ENCODE measurements around the gene KRTAP2-2. TPM values are rescaled to one million over a fixed set of nuclear protein-coding genes. Genes with fewer than 3 reads are reported as not detected.
"Not testable (repeated sequence)": the region's sequence is repeated elsewhere in the genome, so short reads cannot be mapped to it uniquely, and the experiment has no call there.

Gene KRTAP2-2
- total RNA-seq, 1 experiment from 2014 or later: not detected

DNA sequence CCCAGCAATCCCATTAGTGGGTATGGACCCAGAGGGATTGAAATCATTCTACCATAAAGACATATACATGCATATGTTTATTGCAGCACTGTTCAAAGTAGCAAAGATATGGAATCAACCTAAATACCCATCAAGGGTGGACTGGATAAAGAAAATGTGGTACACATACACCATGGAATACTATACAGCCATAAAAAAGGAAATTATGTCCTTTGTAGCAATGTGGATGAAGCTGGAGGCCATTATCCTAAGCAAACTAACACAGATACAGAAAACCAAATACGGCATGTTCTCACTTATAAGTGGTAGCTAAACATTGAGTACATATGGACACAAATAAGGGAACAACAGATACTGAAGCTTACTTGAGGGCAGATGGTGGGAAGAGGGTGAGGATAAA lies 2.5 kb upstream of the KRTAP2-2 start:
- TF ChIP-seq, protein P1, sequence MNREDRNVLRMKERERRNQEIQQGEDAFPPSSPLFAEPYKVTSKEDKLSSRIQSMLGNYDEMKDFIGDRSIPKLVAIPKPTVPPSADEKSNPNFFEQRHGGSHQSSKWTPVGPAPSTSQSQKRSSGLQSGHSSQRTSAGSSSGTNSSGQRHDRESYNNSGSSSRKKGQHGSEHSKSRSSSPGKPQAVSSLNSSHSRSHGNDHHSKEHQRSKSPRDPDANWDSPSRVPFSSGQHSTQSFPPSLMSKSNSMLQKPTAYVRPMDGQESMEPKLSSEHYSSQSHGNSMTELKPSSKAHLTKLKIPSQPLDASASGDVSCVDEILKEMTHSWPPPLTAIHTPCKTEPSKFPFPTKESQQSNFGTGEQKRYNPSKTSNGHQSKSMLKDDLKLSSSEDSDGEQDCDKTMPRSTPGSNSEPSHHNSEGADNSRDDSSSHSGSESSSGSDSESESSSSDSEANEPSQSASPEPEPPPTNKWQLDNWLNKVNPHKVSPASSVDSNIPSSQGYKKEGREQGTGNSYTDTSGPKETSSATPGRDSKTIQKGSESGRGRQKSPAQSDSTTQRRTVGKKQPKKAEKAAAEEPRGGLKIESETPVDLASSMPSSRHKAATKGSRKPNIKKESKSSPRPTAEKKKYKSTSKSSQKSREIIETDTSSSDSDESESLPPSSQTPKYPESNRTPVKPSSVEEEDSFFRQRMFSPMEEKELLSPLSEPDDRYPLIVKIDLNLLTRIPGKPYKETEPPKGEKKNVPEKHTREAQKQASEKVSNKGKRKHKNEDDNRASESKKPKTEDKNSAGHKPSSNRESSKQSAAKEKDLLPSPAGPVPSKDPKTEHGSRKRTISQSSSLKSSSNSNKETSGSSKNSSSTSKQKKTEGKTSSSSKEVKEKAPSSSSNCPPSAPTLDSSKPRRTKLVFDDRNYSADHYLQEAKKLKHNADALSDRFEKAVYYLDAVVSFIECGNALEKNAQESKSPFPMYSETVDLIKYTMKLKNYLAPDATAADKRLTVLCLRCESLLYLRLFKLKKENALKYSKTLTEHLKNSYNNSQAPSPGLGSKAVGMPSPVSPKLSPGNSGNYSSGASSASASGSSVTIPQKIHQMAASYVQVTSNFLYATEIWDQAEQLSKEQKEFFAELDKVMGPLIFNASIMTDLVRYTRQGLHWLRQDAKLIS (CRISPR knock-in tag; IDR thresholded peaks at IDR 0.05; ENCODE audit: borderline replicate concordance): no peak
- TF ChIP-seq NFATC4 (CRISPR knock-in tag; IDR thresholded peaks at IDR 0.05) (no peak), JUN (CRISPR knock-in tag; IDR thresholded peaks at IDR 0.05) (no peak), TEAD1 (CRISPR knock-in tag; IDR thresholded peaks at IDR 0.05) (no peak), FOXJ3 (CRISPR knock-in tag; IDR thresholded peaks at IDR 0.05; ENCODE audit: borderline replicate concordance) (no peak), TCF7 (CRISPR knock-in tag; IDR thresholded peaks at IDR 0.05; ENCODE audit: low read depth) (no peak), EMX1 (CRISPR knock-in tag; IDR thresholded peaks at IDR 0.05) (no peak), GRHL2 (CRISPR knock-in tag; IDR thresholded peaks at IDR 0.05; ENCODE audit: insufficient replicate concordance, severe bottlenecking) (no peak), ZNF416 (CRISPR knock-in tag; IDR thresholded peaks at IDR 0.05) (no peak), SMAD3 (CRISPR knock-in tag; IDR thresholded peaks at IDR 0.05; ENCODE audit: borderline replicate concordance) (no peak), ELF4 (CRISPR knock-in tag; IDR thresholded peaks at IDR 0.05; ENCODE audit: low read depth) (no peak), OVOL2 (CRISPR knock-in tag; IDR thresholded peaks at IDR 0.05; ENCODE audit: borderline replicate concordance) (no peak)
- TF ChIP-seq, protein P2, sequence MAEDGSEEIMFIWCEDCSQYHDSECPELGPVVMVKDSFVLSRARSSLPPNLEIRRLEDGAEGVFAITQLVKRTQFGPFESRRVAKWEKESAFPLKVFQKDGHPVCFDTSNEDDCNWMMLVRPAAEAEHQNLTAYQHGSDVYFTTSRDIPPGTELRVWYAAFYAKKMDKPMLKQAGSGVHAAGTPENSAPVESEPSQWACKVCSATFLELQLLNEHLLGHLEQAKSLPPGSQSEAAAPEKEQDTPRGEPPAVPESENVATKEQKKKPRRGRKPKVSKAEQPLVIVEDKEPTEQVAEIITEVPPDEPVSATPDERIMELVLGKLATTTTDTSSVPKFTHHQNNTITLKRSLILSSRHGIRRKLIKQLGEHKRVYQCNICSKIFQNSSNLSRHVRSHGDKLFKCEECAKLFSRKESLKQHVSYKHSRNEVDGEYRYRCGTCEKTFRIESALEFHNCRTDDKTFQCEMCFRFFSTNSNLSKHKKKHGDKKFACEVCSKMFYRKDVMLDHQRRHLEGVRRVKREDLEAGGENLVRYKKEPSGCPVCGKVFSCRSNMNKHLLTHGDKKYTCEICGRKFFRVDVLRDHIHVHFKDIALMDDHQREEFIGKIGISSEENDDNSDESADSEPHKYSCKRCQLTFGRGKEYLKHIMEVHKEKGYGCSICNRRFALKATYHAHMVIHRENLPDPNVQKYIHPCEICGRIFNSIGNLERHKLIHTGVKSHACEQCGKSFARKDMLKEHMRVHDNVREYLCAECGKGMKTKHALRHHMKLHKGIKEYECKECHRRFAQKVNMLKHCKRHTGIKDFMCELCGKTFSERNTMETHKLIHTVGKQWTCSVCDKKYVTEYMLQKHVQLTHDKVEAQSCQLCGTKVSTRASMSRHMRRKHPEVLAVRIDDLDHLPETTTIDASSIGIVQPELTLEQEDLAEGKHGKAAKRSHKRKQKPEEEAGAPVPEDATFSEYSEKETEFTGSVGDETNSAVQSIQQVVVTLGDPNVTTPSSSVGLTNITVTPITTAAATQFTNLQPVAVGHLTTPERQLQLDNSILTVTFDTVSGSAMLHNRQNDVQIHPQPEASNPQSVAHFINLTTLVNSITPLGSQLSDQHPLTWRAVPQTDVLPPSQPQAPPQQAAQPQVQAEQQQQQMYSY (CRISPR knock-in tag; IDR thresholded peaks at IDR 0.05): no peak
- TF ChIP-seq, protein P3, sequence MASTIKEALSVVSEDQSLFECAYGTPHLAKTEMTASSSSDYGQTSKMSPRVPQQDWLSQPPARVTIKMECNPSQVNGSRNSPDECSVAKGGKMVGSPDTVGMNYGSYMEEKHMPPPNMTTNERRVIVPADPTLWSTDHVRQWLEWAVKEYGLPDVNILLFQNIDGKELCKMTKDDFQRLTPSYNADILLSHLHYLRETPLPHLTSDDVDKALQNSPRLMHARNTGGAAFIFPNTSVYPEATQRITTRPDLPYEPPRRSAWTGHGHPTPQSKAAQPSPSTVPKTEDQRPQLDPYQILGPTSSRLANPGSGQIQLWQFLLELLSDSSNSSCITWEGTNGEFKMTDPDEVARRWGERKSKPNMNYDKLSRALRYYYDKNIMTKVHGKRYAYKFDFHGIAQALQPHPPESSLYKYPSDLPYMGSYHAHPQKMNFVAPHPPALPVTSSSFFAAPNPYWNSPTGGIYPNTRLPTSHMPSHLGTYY (CRISPR knock-in tag; IDR thresholded peaks at IDR 0.05): no peak
- TF ChIP-seq, protein P4, sequence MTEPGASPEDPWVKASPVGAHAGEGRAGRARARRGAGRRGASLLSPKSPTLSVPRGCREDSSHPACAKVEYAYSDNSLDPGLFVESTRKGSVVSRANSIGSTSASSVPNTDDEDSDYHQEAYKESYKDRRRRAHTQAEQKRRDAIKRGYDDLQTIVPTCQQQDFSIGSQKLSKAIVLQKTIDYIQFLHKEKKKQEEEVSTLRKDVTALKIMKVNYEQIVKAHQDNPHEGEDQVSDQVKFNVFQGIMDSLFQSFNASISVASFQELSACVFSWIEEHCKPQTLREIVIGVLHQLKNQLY (CRISPR knock-in tag; IDR thresholded peaks at IDR 0.05): no peak
- CTCF ChIA-PET: no interaction called here

DNA sequence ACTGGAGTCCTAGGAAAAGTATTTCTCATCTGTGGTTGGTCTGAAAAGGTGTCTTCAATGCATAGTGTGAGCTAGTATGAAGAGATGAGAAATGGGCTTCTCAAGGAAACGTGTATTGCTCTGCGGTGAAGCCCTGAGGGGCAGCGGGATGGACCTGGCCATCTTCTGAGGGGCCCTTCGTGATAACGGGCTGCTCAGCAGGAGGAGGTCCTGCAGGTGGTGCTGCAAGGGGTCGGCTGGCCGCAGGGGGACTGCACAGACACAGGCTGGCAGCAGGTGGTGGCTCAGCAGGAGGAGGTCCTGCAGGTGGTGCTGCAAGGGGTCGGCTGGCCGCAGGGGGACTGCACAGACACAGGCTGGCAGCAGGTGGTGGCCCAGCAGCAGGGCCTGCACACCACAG lies 474 bp downstream of the KRTAP2-2 start:
- DNase-seq (ENCODE audit: low spot score); H3K27me3 Mint-ChIP-seq (ENCODE audit: low read depth); H3K9me3 Mint-ChIP-seq; CTCF ChIA-PET; H3K27ac Mint-ChIP-seq; POLR2A ChIA-PET; ATAC-seq; H3K36me3 Mint-ChIP-seq; H3K4me3 Mint-ChIP-seq: not testable (repeated sequence)
- H3K4me1 Mint-ChIP-seq: peaks cover 23% of the 10 kb centered on the region

More for the DNA sequence above, 2.5 kb upstream of the KRTAP2-2 start:
- no peak overlapping the region for H3K4me3 Mint-ChIP-seq
- peaks cover 4% of the 10 kb centered on the region; the same call in 1 of the 2 replicates for H3K36me3 Mint-ChIP-seq
- DNase-seq (ENCODE audit: low spot score): no peak
- POLR2A ChIA-PET: no interaction called here
- no peak for ATAC-seq
- no peak overlapping the region for H3K27ac Mint-ChIP-seq
- H3K4me1 Mint-ChIP-seq: peaks cover 17% of the 10 kb centered on the region
- no peaks in the 10 kb centered on the region for H3K27me3 Mint-ChIP-seq (ENCODE audit: low read depth)
- peaks cover 8% of the 10 kb centered on the region for H3K9me3 Mint-ChIP-seq
